Smooth muscle cell (in vitro differentiated cells): ENCODE results near the gene MCF2L2. TPM values are rescaled to one million over a fixed set of nuclear protein-coding genes. Genes with fewer than 3 reads are reported as not detected.

ENCODE experiments used
- DNase-seq: peaks from one replicate; lab custom pipeline; 2025; ENCODE audit not compliant: unreplicated experiment; lab: John Stamatoyannopoulos, UW
- H2AFZ ChIP-seq: fragments of 200-600 bp; sonication (generic); 2 replicates; pipeline ENCODE4 v1.6.0; 2016; ENCODE audit warnings: antibody characterized with exemption, low read depth, mild to moderate bottlenecking
- H3F3A ChIP-seq: fragments of 200-600 bp; sonication (generic); 2 replicates; pipeline ENCODE4 v1.6.0; 2017; ENCODE audit warnings: antibody characterized with exemption, low read depth
- H3K27ac ChIP-seq: fragments of 200-600 bp; sonication (generic); 2 replicates; pipeline ENCODE4 v1.5.1; 2016; ENCODE audit warnings: low read depth, mild to moderate bottlenecking
- H3K27me3 ChIP-seq: fragments of 200-600 bp; sonication (generic); 2 replicates; pipeline ENCODE4 v1.6.1; 2016; ENCODE audit warnings: low read depth, mild to moderate bottlenecking
- H3K36me3 ChIP-seq: fragments of 200-600 bp; sonication (generic); 2 replicates; pipeline ENCODE4 v1.5.1; 2016; ENCODE audit warnings: low read depth
- H3K4me1 ChIP-seq: fragments of 200-600 bp; sonication (generic); 2 replicates; pipeline ENCODE4 v1.5.1; 2016; ENCODE audit warnings: low read depth
- H3K4me2 ChIP-seq: fragments of 200-600 bp; sonication (generic); 2 replicates; pipeline ENCODE4 v1.6.0; 2016; ENCODE audit warnings: mild to moderate bottlenecking
- H3K4me3 ChIP-seq: fragments of 200-600 bp; sonication (generic); 2 replicates; pipeline ENCODE4 v1.5.1; 2016; ENCODE audit warnings: mild to moderate bottlenecking
- H3K79me2 ChIP-seq: fragments of 200-600 bp; sonication (generic); 2 replicates; pipeline ENCODE4 v1.6.0; 2016; ENCODE audit warnings: low read depth, mild to moderate bottlenecking
- H3K9ac ChIP-seq: fragments of 200-600 bp; sonication (generic); 2 replicates; pipeline ENCODE4 v1.6.0; 2016; ENCODE audit warnings: low read depth
- H3K9me3 ChIP-seq: fragments of 200-600 bp; sonication (generic); replicated peaks from 2 replicates; pipeline ENCODE4 v1.5.1; 2016; ENCODE audit warnings: low read depth
- H4K20me1 ChIP-seq: fragments of 200-600 bp; sonication (generic); 2 replicates; pipeline ENCODE4 v1.6.0; 2016; ENCODE audit warnings: low read depth
- CTCF ChIP-seq: fragments of 200-600 bp; sonication (generic); IDR thresholded peaks from 2 replicates; pipeline ENCODE4 v1.5.1; 2017; ENCODE audit warnings: borderline replicate concordance, mild to moderate bottlenecking, antibody characterized with exemption; ENCODE audit not compliant: insufficient read depth, poor library complexity, severe bottlenecking
- WGBS: methylation state at CpG from one replicate; pipeline ENCODE4 v1.1.7; 2016; ENCODE audit warnings: low lambda C conversion rate; 5-methylcytosine and 5-hydroxymethylcytosine counted together
- polyA plus RNA-seq: library from polyadenylated mRNA; unstranded; fragments of >200 nt; fragmentation: Nextera tagmentation; extraction: Ambion mirVana; gene quantifications from 2 replicates; pipeline ENCODE4 v1.2.1, GENCODE V29; 2016
- total RNA-seq: library from RNA; depleted of rRNA; stranded (reverse); fragments of >200 nt; gene quantifications from 2 replicates; pipeline ENCODE4 v1.2.3, GENCODE V29; 2014

MCF2L2 gene
- total and polyA plus RNA-seq, 2 experiments from 2014 or later, result 0.09 TPM; not detected in 1

- no peak for DNase-seq
- Histone ChIP-seq H3K36me3 (peaks cover 6% of the 10 kb centered on the region), H3K27me3 (no peaks in the 10 kb centered on the region), H3K4me2 (no peak overlapping the region), H4K20me1 (peaks cover 16% of the 10 kb centered on the region), H3K9me3 (no peaks in the 10 kb centered on the region), H3K4me3 (no peak overlapping the region), H3K79me2 (peaks cover 18% of the 10 kb centered on the region), H3K4me1 (peaks cover 38% of the 10 kb centered on the region), H3K27ac (no peak overlapping the region), H3F3A (peaks cover 9% of the 10 kb centered on the region), H2AFZ (no peak overlapping the region), H3K9ac (no peak overlapping the region)
- TF ChIP-seq CTCF, result no peak
- 96% methylated on average over 5 of the region's 5 CpGs for WGBS
Observed at GRCh38 chr3:183267140-183267539, 161.3 kb downstream of the MCF2L2 start.

- no peak for TF ChIP-seq CTCF
- peaks cover 6% of the 10 kb centered on the region for H3K36me3 ChIP-seq
- no peak overlapping the region for H3K4me3 ChIP-seq
- H3F3A ChIP-seq, result peaks cover 9% of the 10 kb centered on the region
- H3K9me3 ChIP-seq, result no peaks in the 10 kb centered on the region
- peak overlapping the region; percentile 39 for H3K9ac ChIP-seq
- WGBS, result 91% methylated on average over 3 of the region's 3 CpGs
- H3K4me2 ChIP-seq, result no peak overlapping the region
- H4K20me1 ChIP-seq, result peaks cover 16% of the 10 kb centered on the region
- H3K27me3 ChIP-seq, result no peaks in the 10 kb centered on the region
- peaks cover 22% of the 10 kb centered on the region for H3K79me2 ChIP-seq
- DNase-seq, result no peak
- peak overlapping the region; percentile 83 for H3K27ac ChIP-seq
- no peak overlapping the region for H2AFZ ChIP-seq
- H3K4me1 ChIP-seq, result peaks cover 38% of the 10 kb centered on the region
Observed at GRCh38 chr3:183266454-183266853, 162.0 kb downstream of the MCF2L2 start.

- H3K79me2 ChIP-seq, result peaks cover 28% of the 10 kb centered on the region
- no peak overlapping the region for H2AFZ ChIP-seq
- H4K20me1 ChIP-seq, result peaks cover 16% of the 10 kb centered on the region
- H3K36me3 ChIP-seq, result peaks cover 6% of the 10 kb centered on the region
- TF ChIP-seq CTCF, result no peak
- DNase-seq, result no peak
- peak overlapping the region; percentile 83 for H3K27ac ChIP-seq
- peaks cover 38% of the 10 kb centered on the region for H3K4me1 ChIP-seq
- H3K27me3 ChIP-seq, result no peaks in the 10 kb centered on the region
- H3K9me3 ChIP-seq, result no peaks in the 10 kb centered on the region
- H3K4me3 ChIP-seq, result no peak overlapping the region
- peaks cover 9% of the 10 kb centered on the region for H3F3A ChIP-seq
- 63% methylated on average over 5 of the region's 5 CpGs for WGBS
- H3K4me2 ChIP-seq, result peak overlapping the region; percentile 63
- peak overlapping the region; percentile 39 for H3K9ac ChIP-seq
Observed at GRCh38 chr3:183265834-183266417, 162.5 kb downstream of the MCF2L2 start.

- Histone ChIP-seq H2AFZ (no peak overlapping the region), H3K4me3 (no peak overlapping the region), H3K4me2 (peak overlapping the region; percentile 63), H3K4me1 (peaks cover 38% of the 10 kb centered on the region), H3K9me3 (no peaks in the 10 kb centered on the region), H3K27ac (peak overlapping the region; percentile 83), H3F3A (peaks cover 9% of the 10 kb centered on the region), H4K20me1 (peaks cover 16% of the 10 kb centered on the region), H3K79me2 (peaks cover 29% of the 10 kb centered on the region), H3K36me3 (peaks cover 5% of the 10 kb centered on the region), H3K27me3 (no peaks in the 10 kb centered on the region), H3K9ac (peak overlapping the region; percentile 45)
- 49% methylated on average over 15 of the region's 15 CpGs for WGBS
- no peak for DNase-seq
- no peak for TF ChIP-seq CTCF
Observed at GRCh38 chr3:183265157-183265642, 163.2 kb downstream of the MCF2L2 start.
